K562 (cell line): ENCODE data around the gene NAV2. TPM values are rescaled to one million over a fixed set of nuclear protein-coding genes. Genes with fewer than 3 reads are reported as not detected.

Experiments
- ATAC-seq: fragments of 200-7000 bp; cut with Tn5 transposase; 3 replicates; pipeline ENCODE4 v1.9.1; 2020; ENCODE audit warnings: moderate library complexity
- BruUV-seq: library from RNA; stranded (reverse); fragments of 400-500 nt; replicated peaks from 2 replicates; lab custom pipeline; 2021; lab: Mats Ljungman, UMichigan
- CTCF ChIA-PET: fragments of 300-600 bp; formaldehyde crosslinking; extraction: SDS; loops from one replicate; lab custom pipeline; 2021; ENCODE audit warnings: low intra/inter-chr PET ratio; lab: Yijun Ruan, JAX
- POLR2A ChIA-PET: fragments of 300-600, 350-650 bp; sonication (Branson Sonifier 250); formaldehyde crosslinking; extraction: SDS; loops from one replicate; lab custom pipeline; 2021; ENCODE audit warnings: antibody characterized with exemption, inconsistent platforms; lab: Yijun Ruan, JAX
- DNase-seq, 4 experiments: peaks; one replicate each; pipeline versions ENCODE4 v3.0.0 to v3.0.0-alpha.2; 2011 to 2018; ENCODE audit warnings: low spot score in 3 of 4, mixed read lengths in 3 of 4; ENCODE audit errors: extremely low read depth in 1 of 4
- FAIRE-seq: peaks from 2 replicates; lab custom pipeline; 2011; peaks lifted over from hg19 to GRCh38; lab: Jason Lieb, UNC
- H2AFZ ChIP-seq: 2 replicates; pipeline ENCODE4 v1.6.0; 2011; ENCODE audit warnings: low read depth, low read length, control low read depth, inconsistent platforms
- H3K27ac ChIP-seq: fragments of 200-600 bp; 3 replicates; pipeline ENCODE4 v1.8.0; 2011; ENCODE audit warnings: low read depth, mild to moderate bottlenecking, control low read depth, inconsistent platforms, low read length, moderate library complexity, mixed read lengths; ENCODE audit errors: extremely low read depth
- H3K27me3 ChIP-seq, 2 experiments: fragments of 300-600 bp in 1 of 2; 2 replicates in 1 of 2; 3 replicates in 1 of 2; pipeline versions ENCODE4 v1.6.0 to v1.8.0; 2011; ENCODE audit warnings: inconsistent platforms in 2 of 2, low read length in 2 of 2, mild to moderate bottlenecking in 1 of 2, mixed read lengths in 1 of 2, moderate library complexity in 1 of 2; ENCODE audit not compliant: control insufficient read depth in 2 of 2, insufficient read depth in 2 of 2
- H3K36me3 ChIP-seq: fragments of 300-600 bp; 3 replicates; pipeline ENCODE4 v1.8.0; 2011; ENCODE audit warnings: mild to moderate bottlenecking, low read length, inconsistent platforms; ENCODE audit not compliant: control insufficient read depth, insufficient read depth
- H3K4me1 ChIP-seq, 2 experiments: fragments of 200-600 bp in 1 of 2; replicated peaks in 1 of 2; 2 replicates in 1 of 2; 3 replicates in 1 of 2; pipeline versions ENCODE4 v1.5.1 to v1.8.0; 2011; ENCODE audit warnings: inconsistent platforms in 2 of 2, low read length in 2 of 2, mild to moderate bottlenecking in 1 of 2, mixed read lengths in 1 of 2, moderate library complexity in 1 of 2; ENCODE audit not compliant: control insufficient read depth in 2 of 2, insufficient read depth in 2 of 2
- H3K4me2 ChIP-seq: 2 replicates; pipeline ENCODE4 v1.6.1; 2011; ENCODE audit warnings: low read length, control low read depth, inconsistent platforms, mixed read lengths; ENCODE audit not compliant: insufficient read depth
- H3K4me3 ChIP-seq: fragments of 200-600 bp; sonication (generic), shearing (Covaris generic); 2 replicates; pipeline ENCODE4 v1.5.1; 2016; ENCODE audit warnings: control low read depth, inconsistent platforms
- H3K79me2 ChIP-seq: fragments of 200-600 bp; 3 replicates; pipeline ENCODE4 v1.8.0; 2011; ENCODE audit warnings: low read length, inconsistent platforms; ENCODE audit not compliant: control insufficient read depth, insufficient read depth
- H3K9ac ChIP-seq, 2 experiments: 2 replicates each; pipeline versions ENCODE4 v1.6.0 to v1.6.1; 2011; ENCODE audit warnings: low read depth in 2 of 2, low read length in 2 of 2, control low read depth in 1 of 2, inconsistent platforms in 1 of 2, mild to moderate bottlenecking in 1 of 2, mixed read lengths in 1 of 2; ENCODE audit not compliant: insufficient read depth in 1 of 2
- H3K9me1 ChIP-seq: one replicate; pipeline ENCODE4 v1.6.0; 2011; ENCODE audit warnings: inconsistent platforms, mild to moderate bottlenecking, low read length, moderate library complexity; ENCODE audit not compliant: control insufficient read depth, insufficient read depth
- H3K9me3 ChIP-seq: replicated peaks from 2 replicates; pipeline ENCODE4 v1.5.1; 2011; ENCODE audit warnings: low read depth, low read length, inconsistent platforms; ENCODE audit not compliant: control insufficient read depth, insufficient read depth
- H4K20me1 ChIP-seq: replicated peaks from 2 replicates; pipeline ENCODE4 v1.6.1; 2011; ENCODE audit warnings: low read length, inconsistent platforms, mixed read lengths; ENCODE audit not compliant: control insufficient read depth, insufficient read depth
- GTF3C2 ChIP-seq: IDR thresholded peaks from 3 replicates; pipeline ENCODE4 v1.6.1; 2011; ENCODE audit warnings: borderline replicate concordance, mild to moderate bottlenecking, moderate library complexity; ENCODE audit not compliant: insufficient read length; ENCODE audit errors: extremely low read depth
- PHF21A ChIP-seq: fragments of 450-650 bp; IDR thresholded peaks from 2 replicates; pipeline ENCODE4 v1.6.1; 2017; ENCODE audit warnings: low read depth, borderline replicate concordance
- PTRF ChIP-seq: fragments of 450-650 bp; IDR thresholded peaks from 2 replicates; pipeline ENCODE4 v1.6.1; 2016; ENCODE audit warnings: mild to moderate bottlenecking, missing genetic modification characterization, missing compliant biosample characterization
- SP1 ChIP-seq: sonication (generic); formaldehyde crosslinking; IDR thresholded peaks from 2 replicates; pipeline ENCODE4 v1.8.1; 2022; ENCODE audit warnings: mild to moderate bottlenecking, missing genetic modification reagents
- XRCC3 ChIP-seq: fragments of 450-650 bp; IDR thresholded peaks from 2 replicates; pipeline ENCODE4 v1.6.1; 2017; ENCODE audit warnings: mild to moderate bottlenecking, moderate library complexity
- ZEB2 ChIP-seq: fragments of 450-650 bp; IDR thresholded peaks from 2 replicates; pipeline ENCODE4 v1.6.1; 2016
- ZFP30 ChIP-seq: fragments of 250-450 bp; sonication (Bioruptor Pico); IDR thresholded peaks from 2 replicates; pipeline ENCODE4 v1.8.0; 2022; ENCODE audit warnings: moderate library complexity, mild to moderate bottlenecking, inconsistent platforms, borderline replicate concordance
- ZNF133 ChIP-seq: fragments of 250-450 bp; sonication (Bioruptor Pico); IDR thresholded peaks from 2 replicates; pipeline ENCODE4 v1.4.0; 2020; ENCODE audit warnings: mild to moderate bottlenecking
- WGBS: fragments of 100-300 bp; shearing (Covaris generic); methylation state at CpG from one replicate; pipeline ENCODE4 v1.1.6; 2016; ENCODE audit warnings: low coverage, mixed read lengths; ENCODE audit not compliant: insufficient coverage; ENCODE audit errors: missing lambda C conversion rate; 5-methylcytosine and 5-hydroxymethylcytosine counted together
- in situ Hi-C: fragments of 300-500 bp; cut with MboI; formaldehyde crosslinking; loops from 4 replicates; pipeline ENCODE4 v1.15.0; 2018; ENCODE audit warnings: inconsistent platforms, mixed read lengths
- intact Hi-C: fragments of 100-400 bp; cut with micrococcal nuclease; formaldehyde crosslinking; loops from 2 replicates; pipeline ENCODE4 v1.14.2; 2022
- polyA plus RNA-seq, 8 experiments: library from polyadenylated mRNA; depleted of rRNA in 4 of 8; stranded (reverse) in 5 of 8; unstranded in 3 of 8; fragments of >200 nt; fragmentation: Nextera tagmentation in 2 of 8; fragmentation: Illumina TruSeq in 1 of 8; extraction: Ambion mirVana in 2 of 8; extraction: Trizol in 1 of 8; gene quantifications; 2 replicates each; pipeline versions ENCODE4 v1.2.1 to v1.2.3, GENCODE V29; 2011 to 2014; ENCODE audit warnings: inconsistent platforms in 1 of 8, missing spikeins in 1 of 8
- total RNA-seq, 7 experiments: library from RNA; depleted of rRNA in 6 of 7; stranded (reverse); fragments of >200 nt in 6 of 7; fragmentation: Illumina TruSeq in 2 of 7; extraction: Trizol in 2 of 7; gene quantifications; 2 replicates each; pipeline versions ENCODE4 v1.2.1 to v1.2.3, GENCODE V29; 2011 to 2021; ENCODE audit warnings: low replicate concordance in 1 of 7

The NAV2 gene
- total and polyA plus RNA-seq, 9 of the 15 experiments (the other 6 are each of a cell fraction or from before 2014, with no cell fraction given), result 0.03 to 0.35 (median 0.05) TPM

- ChIA-PET POLR2A (interaction anchor here (0.7 to 1.1 kb wide), 2 partner anchors 76 to 1945 kb away, joined by 3 read pairs; no protein-coding TSS in a partner anchor), CTCF (no interaction called here)
- H2AFZ ChIP-seq, result no peak overlapping the region
- H3K27ac ChIP-seq, result no peak overlapping the region
- H3K9me1 ChIP-seq, result no peaks in the 10 kb centered on the region
- intact Hi-C loops (no loop called here), in situ Hi-C loops (no loop called here)
- TF ChIP-seq PTRF (tag), result no peak
- TF ChIP-seq ZFP30 (CRISPR knock-in tag), result no peak
- no peak for TF ChIP-seq PHF21A
- TF ChIP-seq GTF3C2, result no peak
- no peak for TF ChIP-seq ZEB2
- no peak for TF ChIP-seq SP1 (CRISPR knock-in tag)
- no peak for TF ChIP-seq ZNF133 (CRISPR knock-in tag)
- no peak for TF ChIP-seq XRCC3
- WGBS, result under 1% methylated on average over 12 of the region's 12 CpGs
- H3K4me3 ChIP-seq, result no peak overlapping the region
- H3K4me2 ChIP-seq, result no peak overlapping the region
- no peaks in the 10 kb centered on the region for H4K20me1 ChIP-seq
- FAIRE-seq, result no peak
- no TSS peak for BruUV-seq
- H3K27me3 ChIP-seq, result no peaks in the 10 kb centered on the region
- H3K79me2 ChIP-seq, result no peaks in the 10 kb centered on the region
- no peak for ATAC-seq
- H3K36me3 ChIP-seq, result no peaks in the 10 kb centered on the region
- no peak overlapping the region for H3K9ac ChIP-seq
- DNase-seq, result peak in 1 of 4 experiments; percentile 6
- no peaks in the 10 kb centered on the region for H3K4me1 ChIP-seq
- H3K9me3 ChIP-seq, result no peaks in the 10 kb centered on the region
Measured at GRCh38 chr11:19827399-19828135, 114.9 kb downstream of the NAV2 start.
